BJ (cell line): ENCODE results near the gene DCAF5. TPM values are rescaled to one million over a fixed set of nuclear protein-coding genes. Genes with fewer than 3 reads are reported as not detected.

Source experiments
- CTCF ChIA-PET: fragments of 350-600 bp; formaldehyde crosslinking; extraction: SDS; loops from one replicate; lab custom pipeline; 2021; ENCODE audit warnings: antibody characterized with exemption, inconsistent platforms; lab: Yijun Ruan, JAX
- POLR2A ChIA-PET: fragments of 300-600 bp; sonication (Branson Sonifier 250); formaldehyde crosslinking; extraction: SDS; loops from one replicate; lab custom pipeline; 2021; ENCODE audit warnings: antibody characterized with exemption; lab: Charles Lee
- DNase-seq: peaks from one replicate; pipeline ENCODE4 v3.0.0-alpha.2; 2011; ENCODE audit warnings: low read depth
- H3K27me3 ChIP-seq: 2 replicates; pipeline ENCODE4 v1.6.0; 2011; ENCODE audit warnings: low read length; ENCODE audit not compliant: control insufficient read depth, insufficient read depth
- H3K36me3 ChIP-seq: 2 replicates; pipeline ENCODE4 v1.5.1; 2011; ENCODE audit warnings: low read length; ENCODE audit not compliant: control insufficient read depth, insufficient read depth
- H3K4me3 ChIP-seq: 2 replicates; pipeline ENCODE4 v1.5.1; 2011; ENCODE audit warnings: low read depth, mild to moderate bottlenecking, control low read depth, low read length
- CTCF ChIP-seq: IDR thresholded peaks from 2 replicates; pipeline ENCODE4 v1.5.1; 2011; ENCODE audit warnings: low read depth, mild to moderate bottlenecking, control low read depth, inconsistent platforms, low read length, moderate library complexity; ENCODE audit not compliant: insufficient read depth
- polyA plus RNA-seq: library from polyadenylated mRNA; depleted of rRNA; stranded (reverse); fragments of >200 nt; gene quantifications from 2 replicates; pipeline ENCODE4 v1.2.3, GENCODE V29; 2011

Gene DCAF5
- polyA plus RNA-seq, 1 experiment = 42.0 TPM

GRCh38 chr14:69089046-69089445 is 63.9 kb downstream of the DCAF5 start:
- Histone ChIP-seq H3K27me3 (no peaks in the 10 kb centered on the region), H3K36me3 (peaks cover 4% of the 10 kb centered on the region), H3K4me3 (no peak overlapping the region)
- ChIA-PET CTCF (interaction anchor here (0.7 to 3.0 kb wide), 14 partner anchors 9 to 227 kb away, joined by 3 to 12 read pairs (median 4); partner anchors contain the start of gene ACTN1), POLR2A (no interaction called here)
- no peak for TF ChIP-seq CTCF
- DNase-seq = no peak

GRCh38 chr14:69088586-69088985 is 64.3 kb downstream of the DCAF5 start:
- DNase-seq = peak; percentile 80
- ChIA-PET POLR2A (no interaction called here), CTCF (interaction anchor here (0.9 to 3.0 kb wide), 8 partner anchors 32 to 227 kb away, joined by 3 to 12 read pairs (median 4); partner anchors contain the start of gene ACTN1)
- no peak for TF ChIP-seq CTCF
- H3K4me3 ChIP-seq = no peak overlapping the region
- H3K27me3 ChIP-seq = no peaks in the 10 kb centered on the region
- peaks cover 4% of the 10 kb centered on the region for H3K36me3 ChIP-seq

GRCh38 chr14:69087061-69087461 is 65.9 kb downstream of the DCAF5 start:
- ChIA-PET POLR2A (no interaction called here), CTCF (no interaction called here)
- peaks cover 4% of the 10 kb centered on the region for H3K36me3 ChIP-seq
- no peak for DNase-seq
- no peaks in the 10 kb centered on the region for H3K27me3 ChIP-seq
- H3K4me3 ChIP-seq = no peak overlapping the region
- TF ChIP-seq CTCF = no peak

- Histone ChIP-seq H3K4me3 (no peak overlapping the region), H3K36me3 (peaks cover 4% of the 10 kb centered on the region), H3K27me3 (no peaks in the 10 kb centered on the region)
- CTCF ChIA-PET = no interaction called here
- no peak for TF ChIP-seq CTCF
- POLR2A ChIA-PET = no interaction called here
- no peak for DNase-seq
Observed at GRCh38 chr14:69086537-69086936, 66.4 kb downstream of the DCAF5 start.

- CTCF ChIA-PET = no interaction called here
- TF ChIP-seq CTCF = no peak
- POLR2A ChIA-PET = no interaction called here
- DNase-seq = no peak
- no peak overlapping the region for H3K4me3 ChIP-seq
- H3K27me3 ChIP-seq = no peaks in the 10 kb centered on the region
- peaks cover 2% of the 10 kb centered on the region for H3K36me3 ChIP-seq
Observed at GRCh38 chr14:69084023-69084422, 68.9 kb downstream of the DCAF5 start.
